Frontal cortex (tissue), 4 donors: Measurements from ENCODE around the gene SNCG. TPM values are rescaled to one million over a fixed set of nuclear protein-coding genes. Genes with fewer than 3 reads are reported as not detected.
"Not testable (repeated sequence)": the region's sequence is repeated elsewhere in the genome, so short reads cannot be mapped to it uniquely, and the experiment has no call there.

Source experiments
- DNase-seq, 2 donors: peaks; one replicate each; pipeline ENCODE4 v3.0.0; 2012; ENCODE audit warnings: low spot score in 2 of 2
- FAIRE-seq: peaks from 2 replicates; lab custom pipeline; 2012; peaks lifted over from hg19 to GRCh38; lab: Jason Lieb, UNC
- total RNA-seq: library from RNA; depleted of rRNA; stranded (reverse); fragments of >200 nt; gene quantifications from one replicate; pipeline ENCODE4 v1.2.3, GENCODE V29; 2014
- donor health status: control.
- donor health status: control.
- donor health status: control.

The SNCG gene
- total RNA-seq, 1 donor from 2014 or later, result 1.6 TPM

DNA sequence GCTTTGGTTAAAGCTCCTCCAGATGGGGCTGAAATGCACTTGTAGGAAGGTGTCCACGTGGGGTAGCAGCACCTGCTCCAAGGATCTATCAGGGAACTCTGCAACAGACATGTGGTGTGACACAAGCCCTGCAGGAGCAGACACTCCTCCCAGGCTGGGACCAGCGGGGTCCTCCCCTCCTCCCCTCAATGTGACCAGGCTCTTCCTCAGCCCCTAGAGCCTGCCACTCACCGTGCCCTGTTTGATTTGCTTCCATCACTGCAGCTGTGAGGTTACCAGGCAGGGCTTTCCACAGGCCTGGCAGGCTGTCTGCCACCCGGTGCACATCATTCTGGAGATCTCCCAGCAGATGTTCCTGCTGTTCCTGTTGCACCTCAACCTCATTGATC is 14.4 kb upstream of the SNCG start:
- FAIRE-seq (no peak), DNase-seq (no peak)

DNA sequence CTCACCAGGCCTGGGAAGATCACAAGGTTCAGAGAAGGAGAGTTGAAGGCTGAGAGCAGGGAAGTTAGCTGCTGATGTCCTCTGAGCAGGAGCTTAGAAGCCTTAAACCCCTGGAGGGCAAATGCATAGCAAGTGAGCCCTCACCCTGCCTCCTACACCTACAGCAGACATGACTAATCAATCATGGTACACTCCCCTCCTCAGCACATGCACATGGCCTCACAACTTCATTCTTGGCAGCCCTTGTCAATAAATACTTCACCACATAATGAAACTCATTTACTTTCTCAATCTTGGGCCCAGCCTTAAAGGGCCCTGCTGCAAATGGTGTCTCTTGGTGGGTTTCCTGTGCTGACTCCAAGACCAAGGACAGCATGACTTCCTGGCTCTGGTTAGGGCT is 13.9 kb upstream of the SNCG start:
- no peak for FAIRE-seq
- no peak for DNase-seq

DNA sequence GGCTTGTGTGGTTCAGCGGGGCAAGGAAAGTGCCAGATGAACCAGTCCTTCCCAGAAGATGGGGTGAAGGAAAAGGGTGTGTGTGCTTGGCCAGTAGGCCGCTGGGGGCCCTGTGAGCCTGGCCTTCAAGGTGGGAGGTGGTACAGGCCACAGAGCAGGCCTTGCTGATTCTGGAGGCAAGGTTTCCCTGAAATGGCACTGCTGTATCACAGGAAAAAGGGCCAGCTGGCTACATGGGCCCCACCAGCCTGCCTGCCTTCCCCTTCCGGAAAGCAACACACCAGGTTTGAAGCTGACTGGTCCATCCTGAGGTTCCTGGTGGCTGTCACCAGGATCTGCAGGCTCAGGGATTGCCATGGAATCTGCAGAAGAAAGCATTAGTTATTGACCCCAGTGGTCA is 13.5 kb upstream of the SNCG start:
- FAIRE-seq, result no peak
- no peak for DNase-seq

DNA sequence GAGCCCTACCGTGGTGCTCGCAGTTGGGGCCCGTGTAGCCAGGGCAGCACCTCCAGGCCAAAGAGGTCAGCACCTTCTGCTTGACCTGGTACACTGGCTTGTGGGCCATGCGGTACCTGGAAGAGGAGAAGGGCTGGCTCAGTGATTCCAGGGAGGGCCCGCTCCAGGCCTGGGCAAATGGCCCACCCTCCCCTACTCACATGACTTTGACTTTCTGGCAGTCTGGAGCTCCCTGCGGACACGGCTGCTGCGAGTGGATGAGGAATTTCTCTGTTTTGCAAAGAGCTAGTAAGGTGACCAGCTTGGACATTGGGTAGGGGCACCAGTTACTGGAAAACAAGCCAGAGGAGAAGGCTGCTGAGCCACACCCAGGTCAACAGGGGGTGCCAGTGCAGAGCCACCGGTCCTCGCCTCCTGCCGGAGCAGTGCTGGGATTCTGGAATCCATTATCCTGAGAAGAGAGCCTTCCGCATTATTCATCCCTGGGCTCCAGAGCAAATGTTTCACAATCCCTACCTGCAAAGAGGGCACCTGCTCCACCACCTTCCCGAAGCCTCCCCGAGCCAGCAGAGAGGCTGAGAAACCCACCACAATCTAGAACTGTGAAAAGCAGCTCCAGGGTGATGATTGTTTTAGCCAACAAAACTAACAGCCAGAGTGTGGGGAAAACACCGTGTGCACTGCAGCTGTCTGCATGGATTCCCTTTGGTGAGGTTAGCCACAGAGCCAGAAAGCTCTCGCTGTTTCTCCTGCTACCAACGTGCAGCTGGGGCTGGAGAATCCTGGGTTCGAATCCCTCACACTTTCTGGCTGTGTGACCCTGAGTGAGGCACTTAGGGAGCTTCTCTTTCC is 12.8 kb upstream of the SNCG start:
- DNase-seq (no peak), FAIRE-seq (no peak)

DNA sequence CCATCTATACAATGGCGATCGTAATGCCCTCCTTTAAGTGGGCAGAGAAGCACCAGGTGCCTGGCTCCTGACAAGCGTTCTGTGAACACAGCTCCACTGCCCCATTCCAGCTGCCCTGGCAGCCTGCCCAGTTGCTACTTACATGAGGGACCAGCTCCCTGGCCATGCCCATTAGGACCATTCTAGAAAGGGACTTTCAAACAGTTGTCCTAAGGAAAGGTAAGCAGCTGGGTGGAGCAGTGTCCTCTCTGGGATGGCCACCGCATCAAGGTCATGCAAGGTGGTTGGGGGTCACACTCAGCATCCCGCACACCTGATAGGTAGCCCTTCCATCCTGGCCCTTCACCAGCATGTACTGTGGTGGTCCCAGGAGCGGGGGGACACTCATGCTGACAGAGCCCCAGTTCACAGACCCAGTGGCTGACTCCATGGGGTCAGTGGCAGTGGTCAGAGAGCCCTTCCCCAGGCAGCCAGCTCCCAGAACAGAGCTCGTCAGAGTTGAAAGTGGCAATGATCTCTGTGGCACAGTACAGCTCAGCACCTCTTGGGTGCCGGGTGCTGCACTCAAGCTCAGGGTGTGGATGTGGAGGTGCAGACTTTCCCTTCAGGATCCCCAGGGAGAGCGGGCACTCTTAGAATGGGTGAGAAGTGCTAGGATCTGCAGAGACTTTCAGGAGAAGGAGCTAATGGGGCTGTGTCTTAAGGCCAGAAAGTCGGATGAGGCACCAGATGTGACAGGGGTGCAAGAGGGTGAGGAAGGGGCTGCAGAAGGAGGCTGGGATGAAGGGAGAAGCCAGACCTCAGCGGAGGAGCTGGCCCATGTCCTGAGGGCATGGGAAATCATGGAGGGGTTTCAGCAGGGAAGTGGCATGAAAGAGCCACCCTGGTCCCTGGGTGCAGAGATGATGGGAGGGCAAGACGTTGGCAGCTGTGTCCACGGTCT is 11.9 kb upstream of the SNCG start:
- no peak for FAIRE-seq
- DNase-seq, result no peak

DNA sequence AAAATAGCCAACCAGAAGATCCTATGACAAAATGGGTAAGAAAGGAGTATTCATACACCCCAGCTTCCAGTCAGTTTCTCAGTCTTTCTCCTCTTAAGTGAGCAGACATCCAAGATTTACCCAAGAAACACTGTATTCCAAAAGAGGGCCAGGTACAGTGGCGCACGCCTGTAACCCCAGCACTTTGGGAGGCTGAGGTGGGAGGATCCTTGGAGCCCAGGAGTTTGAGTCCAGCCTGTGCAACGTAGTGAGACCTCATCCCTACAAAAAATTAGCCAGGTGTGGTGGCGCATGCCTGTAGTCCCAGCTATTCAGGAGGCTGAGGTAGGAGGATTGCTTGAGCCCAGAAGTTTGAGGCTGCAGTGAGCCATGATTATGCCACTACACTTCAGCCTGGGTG is 10.6 kb upstream of the SNCG start:
- not testable (repeated sequence) for FAIRE-seq, DNase-seq

DNA sequence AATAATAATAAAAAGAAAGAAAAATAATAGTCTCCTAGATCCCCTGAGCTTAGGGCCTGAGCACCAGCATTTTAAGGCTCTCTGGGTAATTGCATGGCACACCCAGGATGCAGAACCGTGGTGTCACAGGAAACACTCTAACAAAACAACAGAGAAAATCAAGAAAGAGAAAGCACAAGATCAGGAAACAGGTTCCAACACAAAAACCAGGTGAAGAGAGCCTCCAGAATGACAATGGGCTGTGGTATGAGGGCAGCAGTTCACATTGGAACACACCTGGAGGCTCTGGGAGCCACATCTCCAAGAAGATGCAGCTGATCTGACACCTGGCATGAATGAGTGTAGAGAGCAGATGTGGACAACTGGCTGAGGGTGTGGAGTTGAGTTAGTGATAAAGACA is 8.1 kb upstream of the SNCG start:
- no peak for DNase-seq
- FAIRE-seq, result no peak

DNA sequence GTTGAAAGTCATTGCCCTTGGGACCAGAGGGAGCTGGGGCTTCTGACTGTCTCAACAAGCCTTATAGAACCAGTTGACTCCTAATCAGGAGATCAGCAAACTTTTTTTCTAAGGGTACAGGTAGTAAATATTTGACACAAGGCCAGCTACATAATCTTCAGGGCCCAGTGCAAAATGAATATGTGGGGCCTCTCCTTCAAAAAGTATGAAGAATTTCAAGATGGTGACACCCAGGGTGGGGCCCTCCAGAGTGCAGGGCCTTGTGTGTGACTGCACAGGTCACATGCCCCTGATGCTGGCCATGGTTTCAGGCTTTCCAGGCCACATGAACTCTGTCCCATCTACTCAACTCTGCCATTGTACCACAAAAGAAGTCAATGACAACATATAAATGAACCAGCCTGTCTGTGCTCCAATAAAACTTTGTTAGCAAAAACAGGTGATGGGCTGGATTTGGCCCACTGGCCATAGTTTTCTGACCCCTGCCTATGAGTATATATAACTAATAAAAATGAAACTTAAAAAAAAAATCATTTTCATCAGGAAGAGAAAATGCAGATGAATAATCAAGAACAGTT is 7.1 kb upstream of the SNCG start:
- DNase-seq (no peak), FAIRE-seq (no peak)

DNA sequence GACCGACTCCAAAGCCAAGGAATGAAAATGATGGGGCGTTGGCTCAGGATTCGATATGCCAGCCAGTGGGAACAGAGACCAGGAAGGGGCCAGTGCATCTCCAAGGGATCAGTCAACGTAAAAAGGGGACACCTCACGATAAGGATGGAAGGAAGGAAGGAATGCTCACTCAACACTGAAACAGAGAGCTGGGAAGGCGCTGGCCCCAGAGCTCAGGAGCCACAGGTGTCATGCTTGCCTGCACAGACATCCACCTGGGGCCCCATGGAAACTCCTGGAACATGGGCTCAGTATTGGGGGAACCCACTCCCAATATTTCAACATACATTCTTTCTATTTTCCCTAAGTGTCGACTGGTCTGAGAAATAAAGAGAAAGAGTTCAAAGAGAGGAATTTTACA is 6.3 kb upstream of the SNCG start:
- DNase-seq, result no peak
- FAIRE-seq, result no peak

DNA sequence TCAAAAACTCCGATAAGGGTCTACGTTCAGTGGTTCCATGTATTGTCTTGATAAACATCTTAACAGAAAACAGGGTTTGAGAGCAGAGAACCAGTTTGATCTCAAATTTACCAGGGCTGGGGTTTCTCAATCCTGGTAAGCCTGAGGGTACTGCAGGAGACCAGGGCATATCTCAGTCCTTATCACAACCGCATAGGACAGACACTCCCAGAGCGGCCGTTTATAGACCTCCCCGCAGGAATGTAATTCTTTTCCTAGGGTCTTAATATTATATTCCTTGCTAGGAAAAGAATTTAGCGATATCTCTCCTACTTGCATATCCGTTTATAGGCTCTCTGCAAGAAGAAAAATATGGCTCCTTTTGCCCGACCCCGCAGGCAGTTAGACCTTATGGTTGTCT is 5.7 kb upstream of the SNCG start:
- not testable (repeated sequence) for FAIRE-seq, DNase-seq

DNA sequence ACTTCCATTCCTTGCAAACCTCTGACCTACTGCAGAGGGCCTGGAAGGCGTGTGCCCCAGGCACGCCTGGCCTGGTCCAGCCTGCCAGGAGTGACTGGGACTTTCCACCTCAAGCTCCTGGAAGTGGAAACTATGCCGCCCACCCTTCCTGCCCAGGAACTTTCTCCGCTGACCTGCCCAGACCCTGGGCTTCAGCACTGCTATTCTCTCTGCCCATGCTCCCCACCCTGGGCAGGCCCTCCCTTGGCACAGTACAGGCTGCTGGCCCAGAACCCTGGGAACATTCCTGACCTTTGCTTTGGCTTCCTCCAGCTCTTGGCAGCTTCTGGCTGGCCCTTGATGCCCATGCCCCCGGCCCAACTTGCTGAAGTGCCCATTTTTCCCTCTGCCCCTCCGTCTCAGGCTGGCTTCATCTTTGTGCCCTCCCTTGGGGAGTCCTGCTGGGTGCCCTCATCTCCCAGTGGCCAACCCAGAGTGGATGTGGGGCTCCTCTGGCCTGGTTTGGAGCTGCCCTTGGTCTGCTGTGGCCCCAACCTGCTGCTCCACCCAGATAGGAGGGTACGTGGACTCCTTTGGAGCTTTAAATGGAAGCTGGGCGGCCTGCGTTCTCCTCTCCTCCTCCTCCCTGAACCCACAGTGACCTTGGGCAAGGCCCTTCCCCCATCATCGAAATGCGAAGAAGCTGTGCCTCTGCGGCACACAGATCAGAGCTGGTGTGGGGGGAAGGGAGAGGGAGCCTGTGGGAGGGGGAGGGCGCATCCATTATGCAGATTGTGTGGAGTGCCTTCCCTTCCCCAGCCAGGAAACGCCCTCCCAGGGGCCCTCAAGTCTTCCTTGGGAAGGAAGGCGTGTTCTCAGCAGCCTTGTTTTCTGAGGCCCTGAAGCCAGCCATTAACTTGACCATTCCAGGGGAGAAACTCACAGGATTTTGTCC is 4.4 kb upstream of the SNCG start:
- FAIRE-seq (no peak), DNase-seq (no peak)

DNA sequence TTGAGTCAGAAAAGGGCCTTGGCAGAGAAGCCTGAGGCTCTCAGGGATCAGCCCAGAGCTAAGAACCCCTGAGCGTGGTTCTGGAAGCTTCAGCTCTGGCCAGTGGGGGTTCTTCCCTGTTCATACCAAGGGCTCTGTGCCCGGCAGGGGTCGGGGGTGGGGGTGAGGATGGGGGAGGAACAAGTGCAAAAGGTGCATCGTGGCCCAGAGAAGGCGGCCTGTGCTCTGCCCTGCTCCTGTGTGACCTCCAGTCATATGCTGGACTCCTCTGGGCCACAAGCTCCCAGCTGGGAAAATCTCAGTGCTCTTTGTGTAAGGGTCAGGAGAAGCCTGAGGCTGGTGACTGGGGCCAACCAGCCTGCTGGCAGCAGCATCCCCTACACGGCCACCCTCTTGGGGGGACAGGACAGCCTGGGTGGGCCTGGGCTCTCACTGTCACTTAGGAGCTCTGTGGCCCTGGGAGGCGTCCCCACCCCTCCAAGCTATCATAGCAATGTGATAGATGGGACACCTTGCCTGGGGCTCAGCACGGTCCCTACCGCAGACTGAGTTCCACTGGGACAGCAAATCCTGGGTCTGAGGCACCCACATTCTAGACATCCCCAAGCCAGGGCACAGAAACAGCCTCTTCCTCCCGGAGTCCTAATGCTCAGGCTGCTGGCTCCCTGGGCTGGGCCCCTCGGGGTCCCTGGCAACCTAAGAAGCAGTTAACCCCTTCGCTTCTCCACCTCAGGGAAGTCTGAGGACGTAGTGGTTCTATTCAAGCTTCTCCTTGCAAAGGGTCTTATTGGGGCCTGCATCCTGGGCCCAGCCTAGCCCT is 3.5 kb upstream of the SNCG start:
- FAIRE-seq (no peak), DNase-seq (no peak)

DNA sequence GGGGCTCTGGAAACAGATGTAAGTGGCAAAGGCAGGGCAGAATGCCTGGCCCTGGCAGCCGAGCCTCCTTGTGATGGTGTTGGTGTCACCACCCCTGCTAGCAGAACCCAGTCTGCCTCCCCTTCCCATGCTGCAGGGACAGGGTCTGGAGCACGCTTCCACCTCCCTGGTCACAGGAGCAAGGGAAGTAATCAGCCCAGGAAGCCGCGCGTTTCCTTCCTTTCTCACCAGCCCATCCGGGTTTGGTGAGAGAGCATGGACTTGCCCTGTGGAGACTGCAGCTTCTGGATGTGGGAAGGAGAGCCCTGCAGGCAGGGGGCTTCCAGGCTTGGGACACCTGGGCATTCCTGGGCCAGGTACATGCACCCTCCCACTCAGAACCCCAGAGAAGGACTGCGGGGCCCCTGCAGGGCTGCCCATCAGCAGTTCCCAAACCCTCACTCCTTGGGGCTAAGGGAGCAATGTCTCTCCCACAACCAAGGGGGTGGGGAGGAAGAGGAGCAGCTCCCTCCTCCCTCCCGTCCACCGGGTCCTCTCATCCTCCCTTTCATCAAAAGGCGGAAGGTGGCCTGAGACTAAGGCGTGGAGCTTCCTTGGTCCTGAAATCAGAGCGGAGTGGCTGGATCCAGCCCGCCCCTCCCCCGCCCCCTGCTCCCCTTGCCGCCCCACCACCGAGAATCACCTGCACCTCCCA is 2.8 kb upstream of the SNCG start:
- DNase-seq (no peak), FAIRE-seq (no peak)

DNA sequence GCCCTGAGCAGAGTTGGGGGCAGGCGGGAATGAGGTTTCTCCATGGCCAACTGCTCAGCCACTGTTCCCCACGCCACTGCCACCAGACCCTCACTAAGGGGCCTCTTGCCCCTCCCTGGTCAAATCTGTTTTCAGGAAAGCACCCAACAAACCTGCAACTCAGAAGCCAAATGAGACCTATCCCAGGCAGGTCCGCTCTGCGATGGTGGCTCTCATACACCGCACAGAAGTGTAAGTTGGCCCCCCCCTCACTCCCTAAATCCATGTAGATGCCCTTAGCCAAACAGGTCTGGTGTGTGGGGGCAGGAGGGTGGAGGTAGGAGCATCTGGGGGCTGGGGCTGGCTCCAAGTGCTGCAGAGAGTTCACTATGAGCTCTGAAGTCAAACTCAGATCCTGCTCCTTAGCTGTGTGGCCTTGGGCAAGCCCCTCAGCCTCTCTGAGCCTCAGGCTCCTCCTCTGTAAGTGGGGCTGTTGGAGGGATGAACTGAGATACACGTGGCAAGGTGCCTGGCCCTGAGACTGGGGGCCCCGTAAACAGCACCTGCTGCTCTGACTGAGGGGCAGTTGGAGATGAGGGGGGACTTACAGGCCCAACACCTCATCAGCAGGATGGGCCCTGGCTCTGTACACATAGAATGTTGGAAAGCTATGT is 2.1 kb upstream of the SNCG start:
- DNase-seq (no peak), FAIRE-seq (no peak)

DNA sequence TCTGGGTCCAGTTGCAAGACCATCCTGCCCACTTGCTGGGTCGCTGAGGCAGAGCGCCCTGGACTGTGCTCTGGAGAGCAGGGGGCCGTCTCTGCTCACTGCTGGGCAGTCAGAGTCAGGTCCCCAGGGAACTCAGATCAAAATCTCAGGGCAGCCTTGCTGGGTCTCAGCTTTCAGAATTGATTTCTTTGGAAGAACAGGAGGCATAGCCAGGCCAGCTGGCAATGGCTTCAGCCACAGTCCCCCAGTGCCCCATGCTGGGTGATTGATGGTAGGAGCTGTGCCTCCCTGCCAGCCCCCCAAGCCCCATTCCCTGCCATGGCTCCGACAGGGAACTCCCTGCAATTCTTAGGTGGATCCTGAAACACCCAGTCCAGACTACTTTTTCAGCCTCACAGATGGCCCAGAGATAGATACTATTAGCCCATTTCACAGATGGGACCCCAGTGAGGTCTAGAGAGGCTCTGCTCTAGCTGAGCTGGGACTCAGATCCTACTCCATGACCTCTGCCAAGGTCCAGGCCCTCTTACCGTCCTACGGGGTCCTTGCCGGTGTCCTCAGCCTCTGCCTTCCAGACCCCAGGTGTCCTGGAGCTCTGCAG is 1.5 kb upstream of the SNCG start:
- DNase-seq, result no peak
- no peak for FAIRE-seq

DNA sequence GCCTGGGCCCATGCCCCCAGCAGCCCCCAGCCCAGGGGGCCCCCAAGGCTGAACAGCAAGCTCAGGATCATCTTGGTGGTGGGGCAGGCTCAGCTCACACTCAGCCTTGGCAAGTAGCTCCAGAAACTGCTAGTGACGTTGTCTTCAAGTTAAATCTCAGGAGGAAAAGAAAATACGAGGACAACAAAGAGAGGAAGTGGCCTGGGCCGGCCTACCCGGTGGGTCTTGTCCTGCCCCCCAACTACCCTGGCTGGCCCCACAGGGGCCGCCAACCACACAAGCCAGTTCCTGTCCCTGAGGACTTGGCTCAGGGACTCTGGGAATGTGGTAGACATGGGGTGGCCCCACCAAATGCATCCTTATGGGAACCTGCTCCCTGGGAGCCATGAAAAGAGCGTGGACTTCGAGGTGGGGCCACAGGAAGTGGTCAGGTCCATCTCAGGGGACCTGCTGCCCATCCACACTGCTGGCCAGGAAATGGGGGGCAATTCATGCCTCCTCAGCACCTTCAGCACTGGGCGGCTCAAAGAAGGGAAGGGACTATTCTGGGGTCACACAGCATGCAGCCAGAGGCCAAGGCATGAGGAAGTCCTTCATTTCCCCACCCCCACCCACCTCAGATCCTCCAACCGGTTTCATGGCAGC is 806 bp upstream of the SNCG start, which contains the start of gene MMRN2:
Gene MMRN2, minus strand, starts transcription at position 145 of the 645 bp plus-strand sequence. Its CDS starts 74 bp downstream, at position 71.
- FAIRE-seq, result no peak

More for the DNA sequence above, 806 bp upstream of the SNCG start, which contains the start of gene MMRN2:
- no peak for DNase-seq
